ENCODE measurements around the gene CLTC. TPM values are rescaled to one million over a fixed set of nuclear protein-coding genes. Genes with fewer than 3 reads are reported as not detected.

CLTC gene
- total and polyA plus RNA-seq, 2 experiments from 2014 or later, result 98.5 to 342 TPM

DNA sequence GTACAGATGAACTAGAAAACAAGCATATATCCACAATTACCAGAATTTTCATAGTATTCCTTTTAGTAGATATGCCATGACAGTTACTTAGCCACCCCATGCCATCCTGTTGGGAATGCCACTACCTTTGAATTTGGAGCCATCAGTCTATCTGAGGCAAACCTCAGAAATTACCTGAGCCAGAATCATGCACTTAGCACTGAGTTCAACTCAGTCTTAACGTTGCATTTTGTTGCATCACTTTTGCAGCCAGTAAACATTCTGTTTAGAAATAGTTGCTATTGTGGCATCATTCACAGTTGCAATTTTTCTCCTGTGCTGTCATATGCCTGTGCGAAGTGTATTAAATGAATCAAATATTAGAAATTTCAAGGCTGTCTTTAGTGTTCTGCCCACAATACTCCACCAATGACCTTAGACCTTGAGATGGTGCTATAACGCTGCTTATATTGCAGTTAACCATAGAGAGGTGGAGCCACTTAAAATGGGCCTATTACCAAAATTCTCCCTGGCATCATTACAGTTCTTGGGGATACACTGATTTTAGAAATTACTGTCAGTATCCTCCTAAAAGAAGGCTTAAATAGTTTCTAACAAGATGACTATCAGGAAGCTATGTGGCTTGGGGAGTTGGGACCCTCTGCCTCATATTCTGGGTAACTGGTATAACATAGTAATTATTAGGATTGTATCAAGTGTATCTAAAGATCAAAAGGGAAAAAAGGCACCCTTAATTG is 76.4 kb downstream of the CLTC start:
- Histone ChIP-seq H2AFZ (no peak overlapping the region), H3K9me3 (ENCODE audit: low read depth) (no peaks in the 10 kb centered on the region), H3K9me2 (replicated peaks; ENCODE audit: insufficient read depth) (no peaks in the 10 kb centered on the region), H3K79me2 (peaks cover 81% of the 10 kb centered on the region), H4K20me1 (ENCODE audit: insufficient read depth, poor library complexity, severe bottlenecking) (peaks cover 37% of the 10 kb centered on the region), H3K36me3 (replicated peaks; ENCODE audit: insufficient read depth, low read depth) (no peaks in the 10 kb centered on the region), H3K4me2 (no peak overlapping the region), H3K27me3 (no peaks in the 10 kb centered on the region), H3K4me3 (no peak overlapping the region), H3K4me1 (ENCODE audit: insufficient read depth) (no peaks in the 10 kb centered on the region), H3K27ac (peak overlapping the region; percentile 36)
- WGBS (ENCODE audit: low lambda C conversion rate, missing lambda C conversion rate), result 85% methylated on average over 3 of the region's 3 CpGs
- TF ChIP-seq EZH2phosphoT487 (IDR thresholded peaks at IDR 0.05; ENCODE audit: low read depth, severe bottlenecking, unreplicated experiment) (no peak), EZH2 (IDR thresholded peaks at IDR 0.05; ENCODE audit: borderline replicate concordance) (no peak)
- TF ChIP-seq, protein P1, sequence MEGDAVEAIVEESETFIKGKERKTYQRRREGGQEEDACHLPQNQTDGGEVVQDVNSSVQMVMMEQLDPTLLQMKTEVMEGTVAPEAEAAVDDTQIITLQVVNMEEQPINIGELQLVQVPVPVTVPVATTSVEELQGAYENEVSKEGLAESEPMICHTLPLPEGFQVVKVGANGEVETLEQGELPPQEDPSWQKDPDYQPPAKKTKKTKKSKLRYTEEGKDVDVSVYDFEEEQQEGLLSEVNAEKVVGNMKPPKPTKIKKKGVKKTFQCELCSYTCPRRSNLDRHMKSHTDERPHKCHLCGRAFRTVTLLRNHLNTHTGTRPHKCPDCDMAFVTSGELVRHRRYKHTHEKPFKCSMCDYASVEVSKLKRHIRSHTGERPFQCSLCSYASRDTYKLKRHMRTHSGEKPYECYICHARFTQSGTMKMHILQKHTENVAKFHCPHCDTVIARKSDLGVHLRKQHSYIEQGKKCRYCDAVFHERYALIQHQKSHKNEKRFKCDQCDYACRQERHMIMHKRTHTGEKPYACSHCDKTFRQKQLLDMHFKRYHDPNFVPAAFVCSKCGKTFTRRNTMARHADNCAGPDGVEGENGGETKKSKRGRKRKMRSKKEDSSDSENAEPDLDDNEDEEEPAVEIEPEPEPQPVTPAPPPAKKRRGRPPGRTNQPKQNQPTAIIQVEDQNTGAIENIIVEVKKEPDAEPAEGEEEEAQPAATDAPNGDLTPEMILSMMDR (IDR thresholded peaks at IDR 0.05; ENCODE audit: poor library complexity), result no peak
- no peak for DNase-seq (ENCODE audit: low spot score)

DNA sequence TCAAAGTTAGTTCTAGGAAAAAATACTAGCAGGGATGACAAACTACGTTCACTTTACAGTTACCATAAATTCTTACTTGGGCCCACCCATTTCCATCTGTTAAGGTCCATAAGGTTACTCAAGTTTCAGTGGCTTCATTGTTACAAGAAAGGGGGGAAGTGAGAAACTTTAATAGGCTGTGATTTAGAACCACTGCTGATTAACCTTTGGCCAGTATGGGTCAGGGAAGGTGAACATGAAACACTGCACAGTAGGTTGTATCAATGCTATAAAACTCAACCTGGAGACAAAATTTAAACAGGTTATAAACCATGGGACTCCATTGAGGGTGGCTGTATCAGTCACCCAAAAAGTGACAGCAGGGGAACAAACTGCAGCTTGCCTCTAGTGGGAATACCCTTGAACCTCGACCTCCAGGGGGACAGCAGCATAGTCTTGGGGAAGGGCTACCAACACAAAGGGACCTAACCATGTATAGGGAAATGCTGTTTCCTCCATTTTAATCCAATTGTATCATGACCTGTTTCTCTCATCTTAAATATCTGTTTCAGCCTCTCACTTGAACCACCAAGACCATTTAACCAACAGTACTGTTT is 77.1 kb downstream of the CLTC start:
- peak overlapping the region; percentile 36 for H3K27ac ChIP-seq
- H3K36me3 ChIP-seq (replicated peaks; ENCODE audit: insufficient read depth, low read depth), result no peaks in the 10 kb centered on the region
- H3K4me2 ChIP-seq, result no peak overlapping the region
- H3K27me3 ChIP-seq, result no peaks in the 10 kb centered on the region
- TF ChIP-seq EZH2phosphoT487 (IDR thresholded peaks at IDR 0.05; ENCODE audit: low read depth, severe bottlenecking, unreplicated experiment) (no peak), EZH2 (IDR thresholded peaks at IDR 0.05; ENCODE audit: borderline replicate concordance) (no peak)
- TF ChIP-seq, protein P1 (IDR thresholded peaks at IDR 0.05; ENCODE audit: poor library complexity), result no peak
- H3K9me2 ChIP-seq (replicated peaks; ENCODE audit: insufficient read depth), result no peaks in the 10 kb centered on the region
- peaks cover 84% of the 10 kb centered on the region for H3K79me2 ChIP-seq
- DNase-seq (ENCODE audit: low spot score), result no peak
- 84% methylated on average over 2 of the region's 2 CpGs for WGBS (ENCODE audit: low lambda C conversion rate, missing lambda C conversion rate)
- H3K4me1 ChIP-seq (ENCODE audit: insufficient read depth), result no peaks in the 10 kb centered on the region
- no peak overlapping the region for H2AFZ ChIP-seq
- peaks cover 37% of the 10 kb centered on the region for H4K20me1 ChIP-seq (ENCODE audit: insufficient read depth, poor library complexity, severe bottlenecking)
- no peaks in the 10 kb centered on the region for H3K9me3 ChIP-seq (ENCODE audit: low read depth)
- no peak overlapping the region for H3K4me3 ChIP-seq

DNA sequence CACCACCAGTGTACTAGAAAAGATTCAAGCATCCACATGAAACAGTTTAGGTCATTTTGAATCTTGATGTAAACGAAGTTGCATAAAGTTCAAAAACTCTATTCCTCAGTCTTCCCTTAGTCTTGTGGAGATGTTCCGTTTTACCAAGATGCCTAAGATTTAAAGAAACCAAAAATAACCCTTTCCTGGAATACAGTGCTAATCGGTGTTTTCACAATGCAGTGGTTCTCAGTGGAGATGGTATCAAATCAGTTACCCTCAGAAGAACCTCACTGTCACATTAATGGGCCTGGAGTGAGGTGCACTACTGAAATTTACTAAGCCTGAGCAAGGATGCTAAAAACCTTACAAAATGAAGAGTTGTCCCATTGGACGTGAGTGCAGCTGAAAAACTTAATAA is 78.4 kb downstream of the CLTC start:
- H3K27ac ChIP-seq, result no peak overlapping the region
- no peaks in the 10 kb centered on the region for H3K9me3 ChIP-seq (ENCODE audit: low read depth)
- H3K4me1 ChIP-seq (ENCODE audit: insufficient read depth), result no peaks in the 10 kb centered on the region
- H4K20me1 ChIP-seq (ENCODE audit: insufficient read depth, poor library complexity, severe bottlenecking), result peaks cover 40% of the 10 kb centered on the region
- H3K4me2 ChIP-seq, result no peak overlapping the region
- no peak overlapping the region for H3K4me3 ChIP-seq
- TF ChIP-seq, protein P1 (IDR thresholded peaks at IDR 0.05; ENCODE audit: poor library complexity), result no peak
- TF ChIP-seq EZH2 (IDR thresholded peaks at IDR 0.05; ENCODE audit: borderline replicate concordance) (no peak), EZH2phosphoT487 (IDR thresholded peaks at IDR 0.05; ENCODE audit: low read depth, severe bottlenecking, unreplicated experiment) (no peak)
- H3K36me3 ChIP-seq (replicated peaks; ENCODE audit: insufficient read depth, low read depth), result no peaks in the 10 kb centered on the region
- no peaks in the 10 kb centered on the region for H3K9me2 ChIP-seq (replicated peaks; ENCODE audit: insufficient read depth)
- no peaks in the 10 kb centered on the region for H3K27me3 ChIP-seq
- H2AFZ ChIP-seq, result no peak overlapping the region
- no peak for DNase-seq (ENCODE audit: low spot score)
- 89% methylated on average over 4 of the region's 4 CpGs for WGBS (ENCODE audit: low lambda C conversion rate, missing lambda C conversion rate)
- H3K79me2 ChIP-seq, result peaks cover 94% of the 10 kb centered on the region

Measured in hepatocyte (in vitro differentiated cells).